Fibroblast of peridontal ligament (primary cell): ENCODE results near the gene DONSON.

Experiments
- DNase-seq: peaks from one replicate; pipeline ENCODE4 v3.0.0-alpha.2; 2010; ENCODE audit errors: extremely low read depth

The DONSON gene

DNA sequence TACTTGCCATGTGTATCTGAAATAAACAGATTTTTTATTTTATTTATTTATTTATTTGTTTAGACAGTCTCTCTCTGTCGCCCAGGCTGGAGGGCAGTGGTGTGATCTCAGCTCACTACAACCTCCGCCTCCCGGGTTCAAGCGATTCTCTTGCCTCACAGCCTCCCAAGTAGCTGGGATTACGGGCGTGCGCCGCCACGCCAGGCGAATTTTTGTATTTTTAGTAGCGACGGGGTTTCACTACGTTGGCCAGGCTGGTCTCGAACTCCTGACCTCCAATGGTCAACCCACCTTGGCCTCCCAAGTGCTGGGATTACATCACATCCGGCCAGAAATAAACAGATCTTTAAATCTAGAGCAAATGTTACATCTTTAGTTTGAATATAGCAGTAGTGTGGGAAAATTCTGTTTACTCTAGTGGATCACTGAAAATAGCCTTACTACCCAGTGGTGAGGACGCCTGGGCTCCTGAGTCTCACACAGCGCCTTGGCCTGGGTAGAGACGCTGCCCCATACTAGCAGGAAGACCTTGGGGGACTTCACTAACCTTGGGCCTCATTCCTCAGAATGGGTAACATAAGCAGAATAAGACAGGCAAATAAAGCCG is 47.3 kb downstream of the DONSON start:
- peak; percentile 27 for DNase-seq

DNA sequence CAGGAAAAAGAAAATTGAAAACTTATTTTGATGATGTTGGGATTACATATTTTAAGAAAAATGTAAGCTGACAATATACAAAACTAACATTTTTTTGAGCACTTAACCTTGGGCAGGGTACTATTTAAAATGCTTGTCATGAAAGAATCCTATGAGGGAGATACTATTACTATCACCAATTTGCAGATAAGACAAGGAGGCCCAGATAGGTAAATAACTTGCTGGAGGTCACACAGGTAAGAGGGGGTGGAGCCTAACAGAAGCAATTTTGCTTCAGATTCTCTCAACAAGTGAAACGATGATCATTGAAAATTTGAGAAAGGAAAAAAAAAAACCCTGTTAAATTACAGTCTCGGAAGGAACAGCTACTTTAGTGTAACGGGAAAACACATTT is 47.8 kb downstream of the DONSON start:
- DNase-seq: peak; percentile 19

DNA sequence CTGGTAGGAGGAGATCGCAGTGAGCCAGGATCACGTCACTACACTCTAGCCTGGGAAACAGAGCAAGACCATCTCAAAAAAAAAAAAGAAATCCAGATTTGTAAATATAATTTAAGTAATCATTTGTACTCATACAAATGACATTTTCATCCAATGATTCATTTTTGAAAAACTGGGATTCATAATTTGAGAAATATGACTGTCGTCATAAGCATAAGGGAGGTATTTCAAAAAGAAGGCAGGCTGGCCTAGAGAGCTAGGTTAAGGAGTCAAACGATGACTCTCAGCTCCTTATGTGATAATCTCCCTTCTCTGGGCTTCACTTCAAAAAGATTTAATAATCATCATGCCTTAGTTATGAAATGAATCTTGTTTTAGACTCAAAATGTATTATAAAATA is 48.9 kb downstream of the DONSON start:
- DNase-seq: peak; percentile 31

DNA sequence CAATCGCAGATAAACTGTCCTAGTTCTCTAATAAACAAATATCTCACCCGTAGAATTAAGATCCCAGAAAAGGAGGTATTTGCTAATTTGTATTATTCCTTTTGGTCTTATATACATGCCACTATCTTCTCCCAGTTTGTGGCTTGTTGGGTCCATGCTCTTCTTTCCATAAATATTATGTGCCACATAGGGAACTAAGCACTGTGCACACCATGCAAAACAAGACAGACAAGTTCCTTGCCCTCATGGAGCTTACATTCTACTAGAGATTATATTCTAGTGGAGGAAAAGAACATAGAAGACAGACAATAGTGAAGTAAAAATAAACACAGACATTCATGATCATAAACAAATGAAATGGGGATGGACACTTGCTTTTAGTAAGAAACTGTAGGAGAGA is 51.3 kb downstream of the DONSON start:
- no peak for DNase-seq

DNA sequence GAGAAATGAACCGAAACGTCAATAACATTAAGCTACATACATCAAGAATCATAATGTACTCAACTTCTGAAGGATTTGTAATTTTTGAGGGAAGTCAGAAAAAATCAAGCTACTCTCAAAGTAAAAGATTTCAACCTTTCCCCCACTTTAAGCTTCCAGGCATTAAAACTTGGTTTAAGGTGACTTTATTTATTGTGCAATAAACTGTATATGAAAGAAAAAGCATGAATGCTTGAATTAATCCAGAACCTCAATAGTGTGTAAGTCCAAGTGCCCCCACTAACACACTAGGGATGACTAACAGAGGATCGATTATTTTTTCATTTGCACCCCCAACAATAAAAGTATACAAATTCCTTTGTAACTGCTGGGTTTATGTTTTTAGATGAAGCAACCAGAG is 57.5 kb downstream of the DONSON start:
- DNase-seq: no peak
